Large intestine (tissue), 12 donors: ENCODE results near the gene IQGAP1. TPM values are rescaled to one million over a fixed set of nuclear protein-coding genes. Genes with fewer than 3 reads are reported as not detected.
"Not testable (repeated sequence)": the region's sequence is repeated elsewhere in the genome, so short reads cannot be mapped to it uniquely, and the experiment has no call there.

Experiments used
- DNase-seq, 2 donors: peaks; one replicate each; pipeline versions ENCODE4 v3.0.0 to v3.0.0-alpha.2; 2013
- H3K27ac ChIP-seq: one replicate; pipeline ENCODE4 v1.5.1; 2013; ENCODE audit warnings: low read length
- H3K27me3 ChIP-seq: 2 replicates; pipeline ENCODE4 v1.6.1; 2013; ENCODE audit warnings: low read length; ENCODE audit not compliant: control insufficient read depth, insufficient read depth
- H3K36me3 ChIP-seq: 2 replicates; pipeline ENCODE4 v1.6.1; 2013; ENCODE audit warnings: low read length; ENCODE audit not compliant: control insufficient read depth, insufficient read depth
- H3K4me1 ChIP-seq: one replicate; pipeline ENCODE4 v1.6.1; 2013; ENCODE audit warnings: low read length; ENCODE audit not compliant: control insufficient read depth, insufficient read depth
- H3K4me3 ChIP-seq: one replicate; pipeline ENCODE4 v1.5.1; 2013; ENCODE audit warnings: low read length
- H3K9me3 ChIP-seq: one replicate; pipeline ENCODE4 v1.6.1; 2013; ENCODE audit warnings: mild to moderate bottlenecking, low read depth, low read length, moderate library complexity; ENCODE audit not compliant: control insufficient read depth
- WGBS: methylation state at CpG from one replicate; pipeline ENCODE4 v1.1.5; 2013; ENCODE audit warnings: low lambda C conversion rate; ENCODE audit not compliant: insufficient coverage; 5-methylcytosine and 5-hydroxymethylcytosine counted together
- long read RNA-seq, 11 donors: transcript quantifications; one replicate each; lab custom pipeline, GENCODE V29; 2026
- polyA plus RNA-seq: library from polyadenylated mRNA; unstranded; fragments of 120-200 nt; gene quantifications from one replicate; pipeline ENCODE4 v1.2.1, GENCODE V29; 2013

Gene IQGAP1
- 90.9 TPM for polyA plus RNA-seq
- long read RNA-seq, donor 1, partial matches to known transcripts: 10 of 13 reads
- long read RNA-seq, donor 1, other reads (novel, unspliced or antisense): 0 of 13 reads
- long read RNA-seq, donor 2, full-length matches to known transcripts: 9 of 36 reads
- long read RNA-seq, donor 2, partial matches to known transcripts: 27 of 36 reads
- long read RNA-seq, donor 2, other reads (novel, unspliced or antisense): 0 of 36 reads
- long read RNA-seq, donor 3: 0 reads
- long read RNA-seq, donor 4: 0 reads
- long read RNA-seq, donor 5, partial matches to known transcripts: 18 of 21 reads
- long read RNA-seq, donor 5, other reads (novel, unspliced or antisense): 0 of 21 reads
- long read RNA-seq, donor 6, partial matches to known transcripts: 41 of 45 reads
- long read RNA-seq, donor 6, other reads (novel, unspliced or antisense): 0 of 45 reads
- long read RNA-seq, donor 7, partial matches to known transcripts: 10 of 16 reads
- long read RNA-seq, donor 7, other reads (novel, unspliced or antisense): 0 of 16 reads
- long read RNA-seq, donor 8, full-length matches to known transcripts: 8 of 27 reads
- long read RNA-seq, donor 8, partial matches to known transcripts: 19 of 27 reads
- long read RNA-seq, donor 8, other reads (novel, unspliced or antisense): 0 of 27 reads
- long read RNA-seq, donor 9, full-length matches to known transcripts: 14 of 19 reads
- long read RNA-seq, donor 9, partial matches to known transcripts: 5 of 19 reads
- long read RNA-seq, donor 9, other reads (novel, unspliced or antisense): 0 of 19 reads
- long read RNA-seq, donor 10, full-length matches to known transcripts: 12 of 29 reads
- long read RNA-seq, donor 10, partial matches to known transcripts: 17 of 29 reads
- long read RNA-seq, donor 10, other reads (novel, unspliced or antisense): 0 of 29 reads
- long read RNA-seq, donor 11, full-length matches to known transcripts: 11 of 16 reads
- long read RNA-seq, donor 11, partial matches to known transcripts: 5 of 16 reads
- long read RNA-seq, donor 11, other reads (novel, unspliced or antisense): 0 of 16 reads

GRCh38 chr15:90387534-90388461, at the start of gene IQGAP1:
IQGAP1 (plus strand) TSS chr15:90388242; CDS start chr15:90388342, 100 bp downstream.
- Histone ChIP-seq H3K27me3 (no peaks in the 10 kb centered on the region), H3K4me1 (peaks cover 9% of the 10 kb centered on the region), H3K27ac (peak within 1 kb of the TSS; percentile 95), H3K9me3 (no peaks in the 10 kb centered on the region), H3K36me3 (peaks cover 18% of the 10 kb centered on the region), H3K4me3 (peak within 1 kb of the TSS; percentile 71)
- 70% methylated on average over 2 of the region's 62 CpGs for WGBS
- peak; percentile 96 to 97 for DNase-seq

GRCh38 chr15:90338532-90338931, 49.5 kb upstream of the IQGAP1 start:
- WGBS: no CpG with 5 or more reads among the region's 1 CpG
- no peak overlapping the region for H3K4me3 ChIP-seq
- no peak overlapping the region for H3K27ac ChIP-seq
- no peaks in the 10 kb centered on the region for H3K27me3 ChIP-seq
- H3K36me3 ChIP-seq: no peaks in the 10 kb centered on the region
- no peaks in the 10 kb centered on the region for H3K4me1 ChIP-seq
- H3K9me3 ChIP-seq: no peaks in the 10 kb centered on the region
- DNase-seq: no peak

DNA sequence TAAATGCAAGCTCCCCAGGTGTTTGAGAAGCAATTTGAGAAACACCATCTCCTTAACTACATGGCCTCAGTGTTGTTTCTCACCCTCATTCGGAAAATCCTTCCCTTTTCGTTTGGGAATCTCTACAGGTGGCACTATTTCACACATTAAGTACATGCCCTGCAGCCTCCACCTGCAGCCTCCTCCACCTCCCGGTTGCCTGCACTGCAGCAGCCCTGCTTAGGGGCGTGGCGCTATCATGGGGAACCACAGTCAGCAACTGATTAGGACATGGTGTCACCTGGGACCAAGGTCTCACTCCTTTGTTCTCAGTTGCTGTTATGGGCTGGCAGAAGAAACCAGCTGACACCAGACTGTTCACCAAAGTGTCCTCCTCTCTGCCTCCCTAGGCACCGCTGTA, 47.7 kb upstream of the IQGAP1 start:
- H3K36me3 ChIP-seq: no peaks in the 10 kb centered on the region
- no peak overlapping the region for H3K27ac ChIP-seq
- no peaks in the 10 kb centered on the region for H3K4me1 ChIP-seq
- no peaks in the 10 kb centered on the region for H3K27me3 ChIP-seq
- no peaks in the 10 kb centered on the region for H3K9me3 ChIP-seq
- no peak overlapping the region for H3K4me3 ChIP-seq
- WGBS: 100% methylated on average over 1 of the region's 6 CpGs
- peak in 1 of 2 donors; percentile 28 for DNase-seq

GRCh38 chr15:90343302-90343790, 44.7 kb upstream of the IQGAP1 start:
- Histone ChIP-seq H3K4me3 (no peak overlapping the region), H3K36me3 (no peaks in the 10 kb centered on the region), H3K4me1 (no peaks in the 10 kb centered on the region), H3K9me3 (no peaks in the 10 kb centered on the region), H3K27me3 (no peaks in the 10 kb centered on the region), H3K27ac (no peak overlapping the region)
- no peak for DNase-seq
- no CpG with 5 or more reads among the region's 5 CpGs for WGBS

DNA sequence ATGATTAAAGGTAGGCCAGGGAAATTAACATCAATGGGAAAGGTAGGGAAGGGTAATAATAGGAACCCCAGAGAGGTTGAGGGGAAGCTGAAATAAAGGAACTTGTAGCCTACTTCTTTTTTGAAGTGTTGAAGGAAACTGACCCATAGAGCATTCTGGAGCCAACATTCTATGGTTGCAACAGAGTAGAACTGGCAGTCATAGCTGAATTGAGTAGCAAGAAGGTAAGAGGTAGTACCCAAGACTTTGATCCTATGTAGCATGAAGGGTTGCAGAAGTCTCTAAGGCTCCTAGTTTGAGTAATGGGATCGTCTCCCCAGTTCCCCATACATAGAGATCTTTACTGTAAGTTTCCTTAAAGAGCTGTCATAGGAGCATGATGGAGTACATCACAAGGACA, 43.4 kb upstream of the IQGAP1 start:
- H3K36me3 ChIP-seq: no peaks in the 10 kb centered on the region
- no peaks in the 10 kb centered on the region for H3K4me1 ChIP-seq
- no peak overlapping the region for H3K27ac ChIP-seq
- no peak overlapping the region for H3K4me3 ChIP-seq
- H3K9me3 ChIP-seq: no peaks in the 10 kb centered on the region
- H3K27me3 ChIP-seq: no peaks in the 10 kb centered on the region
- no peak for DNase-seq
- WGBS: no CpG with 5 or more reads among the region's 1 CpG

DNA sequence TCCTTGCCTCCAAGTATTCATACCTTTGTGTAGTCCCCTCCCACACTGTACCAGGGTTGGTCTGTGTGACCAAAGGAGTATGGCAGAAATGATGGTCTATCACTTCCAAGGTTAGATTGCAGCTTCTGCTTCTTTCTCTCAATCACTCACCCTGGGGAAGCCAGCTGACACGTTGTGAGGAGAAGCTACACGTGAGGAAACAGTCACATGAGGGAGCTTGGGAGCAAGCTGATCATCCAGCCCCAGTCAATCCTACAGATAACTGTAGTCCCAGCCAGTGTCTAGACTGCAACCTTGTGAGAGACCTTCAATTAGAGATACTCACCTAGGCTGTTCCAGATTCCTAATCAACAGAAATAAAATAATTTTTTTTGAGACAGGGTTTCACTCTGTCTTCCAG, 42.2 kb upstream of the IQGAP1 start:
- Histone ChIP-seq H3K4me1 (no peaks in the 10 kb centered on the region), H3K9me3 (no peaks in the 10 kb centered on the region), H3K27ac (no peak overlapping the region), H3K27me3 (no peaks in the 10 kb centered on the region), H3K36me3 (no peaks in the 10 kb centered on the region), H3K4me3 (no peak overlapping the region)
- peak in 1 of 2 donors; percentile 59 for DNase-seq
- WGBS: no CpG with 5 or more reads among the region's 2 CpGs

GRCh38 chr15:90347431-90348065, 40.5 kb upstream of the IQGAP1 start:
- H3K27me3 ChIP-seq, H3K27ac ChIP-seq, H3K9me3 ChIP-seq, DNase-seq, H3K4me1 ChIP-seq, H3K4me3 ChIP-seq, H3K36me3 ChIP-seq: not testable (repeated sequence)
- no CpG with 5 or more reads among the region's 1 CpG for WGBS

DNA sequence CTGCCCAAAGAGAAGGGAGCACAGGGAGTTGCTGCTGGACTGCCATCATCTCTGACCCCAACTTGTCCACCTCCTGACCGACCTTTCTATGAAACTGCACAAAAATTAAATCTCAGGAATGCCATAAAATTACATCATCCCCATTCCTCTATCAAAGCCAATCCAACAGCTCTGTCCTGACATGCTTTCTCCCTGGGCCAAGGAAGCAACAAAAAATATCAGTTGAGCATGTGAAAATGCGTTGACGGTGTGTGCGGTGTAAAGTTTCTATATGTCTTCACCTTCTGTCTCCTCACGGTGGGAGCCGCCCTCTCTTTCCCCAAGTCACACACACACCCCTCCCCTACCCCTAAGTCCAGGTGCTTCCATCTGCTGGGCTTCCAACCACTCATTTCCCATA, 39.6 kb upstream of the IQGAP1 start:
- Histone ChIP-seq H3K4me1 (peaks cover 5% of the 10 kb centered on the region), H3K9me3 (no peaks in the 10 kb centered on the region), H3K27me3 (no peaks in the 10 kb centered on the region), H3K27ac (no peak overlapping the region), H3K36me3 (no peaks in the 10 kb centered on the region), H3K4me3 (no peak overlapping the region)
- 100% methylated on average over 1 of the region's 6 CpGs for WGBS
- no peak for DNase-seq

GRCh38 chr15:90349072-90349471, 39.0 kb upstream of the IQGAP1 start:
- no peak overlapping the region for H3K27ac ChIP-seq
- H3K9me3 ChIP-seq: no peaks in the 10 kb centered on the region
- no peaks in the 10 kb centered on the region for H3K27me3 ChIP-seq
- H3K4me1 ChIP-seq: peaks cover 5% of the 10 kb centered on the region
- no peak overlapping the region for H3K4me3 ChIP-seq
- no peak for DNase-seq
- no peaks in the 10 kb centered on the region for H3K36me3 ChIP-seq
- 70% methylated on average over 2 of the region's 21 CpGs for WGBS
